Measurements from ENCODE around the gene SLC38A10. TPM values are rescaled to one million over a fixed set of nuclear protein-coding genes. Genes with fewer than 3 reads are reported as not detected.

Gene SLC38A10
- total RNA-seq, 1 donor from 2014 or later, result 71.6 TPM

DNA sequence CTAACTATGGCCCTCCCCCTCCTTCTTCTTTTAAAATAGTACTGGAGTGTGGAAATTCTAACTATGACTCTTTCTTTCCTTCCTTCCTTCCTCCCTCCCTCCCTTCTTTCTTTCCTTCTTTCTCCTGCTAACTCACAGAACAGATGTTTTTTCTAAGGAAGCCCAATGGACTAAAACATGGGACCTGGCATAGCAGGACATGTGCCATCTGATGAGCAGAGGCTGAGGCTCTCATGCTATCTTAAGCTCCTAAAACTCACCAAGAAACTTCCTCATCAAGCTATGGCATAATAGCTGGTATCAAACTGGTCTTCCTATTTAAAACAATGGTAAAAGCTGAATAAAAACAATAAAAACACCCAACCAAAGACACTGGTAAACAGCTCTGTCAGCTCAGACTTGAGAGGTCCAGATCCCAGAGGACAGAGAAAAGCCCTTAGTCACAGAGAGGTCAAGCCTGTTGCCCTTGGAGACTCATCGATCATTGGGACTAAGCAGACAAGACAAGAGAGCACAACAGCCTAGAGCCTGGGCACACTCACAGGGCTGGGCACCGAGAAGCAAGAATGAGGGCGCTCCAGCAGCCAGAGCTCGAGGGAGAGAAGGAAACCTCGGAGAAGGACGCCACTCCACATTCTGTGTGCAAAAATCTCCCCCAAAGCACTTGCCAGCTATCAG is 27.6 kb downstream of the SLC38A10 start:
- H3K4me3 ChIP-seq (ENCODE audit: low read depth, low read length), result no peak overlapping the region
- TF ChIP-seq, protein P1, sequence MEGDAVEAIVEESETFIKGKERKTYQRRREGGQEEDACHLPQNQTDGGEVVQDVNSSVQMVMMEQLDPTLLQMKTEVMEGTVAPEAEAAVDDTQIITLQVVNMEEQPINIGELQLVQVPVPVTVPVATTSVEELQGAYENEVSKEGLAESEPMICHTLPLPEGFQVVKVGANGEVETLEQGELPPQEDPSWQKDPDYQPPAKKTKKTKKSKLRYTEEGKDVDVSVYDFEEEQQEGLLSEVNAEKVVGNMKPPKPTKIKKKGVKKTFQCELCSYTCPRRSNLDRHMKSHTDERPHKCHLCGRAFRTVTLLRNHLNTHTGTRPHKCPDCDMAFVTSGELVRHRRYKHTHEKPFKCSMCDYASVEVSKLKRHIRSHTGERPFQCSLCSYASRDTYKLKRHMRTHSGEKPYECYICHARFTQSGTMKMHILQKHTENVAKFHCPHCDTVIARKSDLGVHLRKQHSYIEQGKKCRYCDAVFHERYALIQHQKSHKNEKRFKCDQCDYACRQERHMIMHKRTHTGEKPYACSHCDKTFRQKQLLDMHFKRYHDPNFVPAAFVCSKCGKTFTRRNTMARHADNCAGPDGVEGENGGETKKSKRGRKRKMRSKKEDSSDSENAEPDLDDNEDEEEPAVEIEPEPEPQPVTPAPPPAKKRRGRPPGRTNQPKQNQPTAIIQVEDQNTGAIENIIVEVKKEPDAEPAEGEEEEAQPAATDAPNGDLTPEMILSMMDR (conservative IDR thresholded peaks at IDR 0.05; ENCODE audit: low read depth, low read length), result no peak
- no peak for DNase-seq (ENCODE audit: low read depth)

DNA sequence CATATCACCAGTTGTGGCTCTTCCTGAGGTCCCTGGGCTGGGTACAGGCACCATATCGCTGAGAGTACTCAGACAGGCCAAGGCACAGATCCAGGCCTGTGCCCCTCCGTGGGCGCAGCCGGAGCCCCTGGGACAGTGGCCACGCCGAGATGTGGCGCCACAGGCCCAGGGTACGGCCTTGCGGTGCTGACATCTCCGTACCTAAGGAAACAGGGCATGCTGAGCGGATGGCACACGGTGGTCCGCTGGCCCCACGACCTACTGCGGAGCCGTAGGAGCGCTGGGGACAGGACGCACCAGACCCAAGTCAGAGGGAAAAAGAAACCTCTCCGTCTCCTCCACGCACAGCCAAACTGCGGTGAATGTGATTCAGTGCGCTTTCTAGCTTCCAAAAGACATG is 29.5 kb downstream of the SLC38A10 start:
- TF ChIP-seq, protein P1 (conservative IDR thresholded peaks at IDR 0.05; ENCODE audit: low read depth, low read length), result no peak
- no peak overlapping the region for H3K4me3 ChIP-seq (ENCODE audit: low read depth, low read length)
- DNase-seq (ENCODE audit: low read depth), result no peak

DNA sequence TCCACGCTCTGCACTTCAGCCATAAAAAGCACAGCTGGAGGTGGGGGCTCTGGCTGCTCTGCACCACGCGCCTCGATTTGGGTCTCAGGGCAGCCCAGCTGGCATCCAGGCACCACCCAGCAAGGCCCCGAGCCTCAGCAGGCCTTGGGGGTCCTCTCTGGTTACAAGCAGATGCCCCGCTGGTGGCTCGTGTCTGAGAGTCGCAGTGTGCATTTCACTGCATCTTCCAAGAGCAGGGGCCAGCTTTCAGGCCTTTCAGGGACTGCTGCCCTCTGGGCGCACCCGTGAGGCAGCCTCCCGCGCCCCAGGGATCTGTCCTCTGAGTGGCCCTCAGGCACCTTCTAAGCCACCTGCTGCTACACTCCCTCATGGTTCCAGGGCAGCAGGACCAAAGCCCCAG is 30.5 kb downstream of the SLC38A10 start:
- TF ChIP-seq, protein P1 (conservative IDR thresholded peaks at IDR 0.05; ENCODE audit: low read depth, low read length), result no peak
- DNase-seq (ENCODE audit: low read depth), result no peak
- no peak overlapping the region for H3K4me3 ChIP-seq (ENCODE audit: low read depth, low read length)

DNA sequence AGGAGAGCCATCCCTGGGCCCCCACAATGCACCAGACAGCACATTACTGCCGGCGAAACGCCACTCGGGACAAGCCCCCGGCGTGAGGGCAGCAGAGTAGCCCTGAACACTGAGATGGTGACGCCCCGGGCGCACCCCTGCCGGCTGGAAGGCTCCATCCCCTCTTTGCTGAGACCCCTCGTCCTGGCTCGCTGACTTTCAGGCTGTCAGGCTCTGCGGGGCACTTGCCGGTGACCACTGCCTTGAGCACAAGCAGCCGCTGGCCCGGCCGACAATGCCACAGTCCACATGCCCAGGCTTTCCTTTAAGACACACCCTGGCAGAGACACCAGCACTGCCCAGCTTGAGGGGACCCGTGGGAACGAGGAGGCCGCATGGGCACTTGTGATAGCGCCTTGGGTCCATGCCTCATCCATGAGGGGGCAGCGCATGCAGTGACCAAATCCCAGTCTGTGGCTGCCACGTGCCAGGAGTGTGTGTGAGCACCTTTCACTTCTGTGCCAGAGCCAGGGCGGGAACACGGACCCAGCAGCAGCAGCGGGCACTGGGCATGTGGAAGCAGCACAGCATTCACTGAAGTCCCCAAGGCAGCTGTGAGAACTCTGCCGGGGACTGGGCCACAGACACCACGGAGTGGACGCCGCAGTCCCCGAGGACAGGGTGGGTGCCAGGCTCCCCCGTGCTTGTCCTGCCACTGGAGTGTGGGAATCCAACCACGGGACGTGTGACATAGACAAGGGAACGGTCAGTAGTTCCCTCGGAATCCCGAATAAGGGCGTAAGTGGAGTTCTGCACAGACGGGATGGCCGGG is 31.5 kb downstream of the SLC38A10 start:
- DNase-seq (ENCODE audit: low read depth), result no peak
- TF ChIP-seq, protein P1 (conservative IDR thresholded peaks at IDR 0.05; ENCODE audit: low read depth, low read length), result no peak
- no peak overlapping the region for H3K4me3 ChIP-seq (ENCODE audit: low read depth, low read length)

DNA sequence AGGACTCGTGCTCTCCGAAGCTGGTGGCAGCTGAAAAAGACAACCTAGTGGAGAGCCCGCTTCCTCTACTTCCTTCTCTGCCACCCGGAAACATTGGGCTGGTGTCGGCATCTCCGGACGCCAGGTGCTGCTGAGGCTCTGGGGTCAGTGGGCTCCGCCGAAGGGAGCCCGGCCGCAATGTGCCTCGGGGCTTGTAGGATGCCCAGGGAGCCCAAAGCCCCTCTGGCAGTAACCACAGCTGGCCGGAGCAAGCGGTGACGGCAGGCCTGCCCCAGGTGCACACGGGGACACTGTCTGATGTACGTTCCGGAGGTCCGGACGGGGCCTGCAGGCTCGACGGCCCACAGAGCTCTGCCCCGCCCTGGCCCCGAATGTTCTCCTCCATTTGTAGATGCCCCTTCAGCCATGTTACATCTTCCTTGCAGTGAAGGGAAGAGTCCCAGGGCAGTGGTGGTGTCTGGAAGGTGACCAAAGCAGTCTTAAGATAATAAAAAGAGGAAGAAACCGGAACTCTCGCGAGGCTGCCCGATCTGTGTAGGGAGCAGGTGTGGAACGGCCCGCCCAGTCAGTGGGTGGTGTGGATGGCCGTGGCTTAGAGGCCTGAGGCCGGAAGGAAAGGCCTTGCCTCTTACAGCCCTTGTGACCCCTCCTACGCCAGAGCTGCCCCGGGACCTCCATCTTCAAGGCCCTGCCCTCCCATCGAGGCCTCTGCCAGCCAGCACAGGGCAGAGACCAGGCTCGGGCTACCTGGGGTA is 33.3 kb downstream of the SLC38A10 start:
- H3K4me3 ChIP-seq (ENCODE audit: low read depth, low read length), result no peak overlapping the region
- TF ChIP-seq, protein P1 (conservative IDR thresholded peaks at IDR 0.05; ENCODE audit: low read depth, low read length), result no peak
- DNase-seq (ENCODE audit: low read depth), result no peak

DNA sequence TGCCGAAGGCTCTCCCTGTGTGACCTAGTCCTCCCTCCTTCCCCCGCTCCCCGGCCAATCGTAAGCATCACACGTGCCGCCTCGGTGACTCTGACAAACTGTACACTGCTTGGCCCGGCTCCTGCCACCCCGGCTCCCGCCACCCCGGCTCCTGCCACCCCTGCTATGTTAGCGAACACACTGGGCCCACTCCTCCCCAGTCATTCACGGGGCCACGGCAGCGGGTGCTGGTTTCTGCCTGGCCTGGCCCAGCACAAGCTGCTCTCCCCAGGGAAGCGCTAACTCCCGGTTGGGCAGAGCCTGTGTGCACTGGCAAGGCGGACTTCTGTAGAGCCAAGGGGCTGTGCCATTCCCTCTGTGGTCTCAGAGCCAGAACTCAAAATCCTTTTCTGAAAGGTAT is 34.0 kb downstream of the SLC38A10 start:
- no peak overlapping the region for H3K4me3 ChIP-seq (ENCODE audit: low read depth, low read length)
- DNase-seq (ENCODE audit: low read depth), result no peak
- TF ChIP-seq, protein P1 (conservative IDR thresholded peaks at IDR 0.05; ENCODE audit: low read depth, low read length), result no peak
